LNCaP clone FGC (cell line): Measurements from ENCODE around the gene LMNTD2.

ENCODE experiments used
- DNase-seq: peaks from one replicate; pipeline ENCODE4 v3.0.0-alpha.2; 2011; ENCODE audit warnings: low read depth
- H3K4me3 ChIP-seq: 2 replicates; pipeline ENCODE4 v1.5.1; 2011; ENCODE audit warnings: mild to moderate bottlenecking, low read depth, low read length, control low read depth
- CTCF ChIP-seq: IDR thresholded peaks from 2 replicates; pipeline ENCODE4 v1.5.1; 2012; ENCODE audit warnings: mild to moderate bottlenecking; ENCODE audit not compliant: control insufficient read depth, insufficient read depth; ENCODE audit errors: extremely low read depth

Gene LMNTD2

GRCh38 chr11:554428-555226 lies 5.9 kb downstream of the LMNTD2 start:
- peak; percentile 93 for TF ChIP-seq CTCF
- peak; percentile 32 for DNase-seq
- H3K4me3 ChIP-seq = peak overlapping the region; percentile 34; the same call in 1 of the 2 replicates

GRCh38 chr11:553988-554340 lies 6.6 kb downstream of the LMNTD2 start:
- no peak overlapping the region for H3K4me3 ChIP-seq
- TF ChIP-seq CTCF = no peak
- DNase-seq = no peak

GRCh38 chr11:553083-553987 lies 7.2 kb downstream of the LMNTD2 start:
- no peak for DNase-seq
- no peak overlapping the region for H3K4me3 ChIP-seq
- no peak for TF ChIP-seq CTCF

GRCh38 chr11:551596-551995 lies 8.9 kb downstream of the LMNTD2 start:
- TF ChIP-seq CTCF = no peak
- no peak for DNase-seq
- no peak overlapping the region for H3K4me3 ChIP-seq

- H3K4me3 ChIP-seq = no peak overlapping the region
- DNase-seq = no peak
- TF ChIP-seq CTCF = no peak
Observed at GRCh38 chr11:551131-551530, 9.4 kb downstream of the LMNTD2 start.

GRCh38 chr11:550746-551085 lies 9.8 kb downstream of the LMNTD2 start:
- no peak overlapping the region for H3K4me3 ChIP-seq
- no peak for TF ChIP-seq CTCF
- DNase-seq = no peak
